HG03066 (cell line): ENCODE results near the gene UBE2H.
A peak's percentile ranks its signal among the peaks of the same experiment; 100 is the strongest.

ENCODE experiments used
- ATAC-seq: cut with Tn5 transposase; IDR thresholded peaks from one replicate; pipeline ENCODE4 v1.9.1; 2021; ENCODE audit warnings: low read depth; ENCODE audit not compliant: unreplicated experiment

The UBE2H gene

GRCh38 chr7:129950933-129951225 lies 1.9 kb downstream of the UBE2H start:
- no peak for ATAC-seq

GRCh38 chr7:129950191-129950932 lies 2.4 kb downstream of the UBE2H start:
- ATAC-seq = peak; percentile 29

DNA sequence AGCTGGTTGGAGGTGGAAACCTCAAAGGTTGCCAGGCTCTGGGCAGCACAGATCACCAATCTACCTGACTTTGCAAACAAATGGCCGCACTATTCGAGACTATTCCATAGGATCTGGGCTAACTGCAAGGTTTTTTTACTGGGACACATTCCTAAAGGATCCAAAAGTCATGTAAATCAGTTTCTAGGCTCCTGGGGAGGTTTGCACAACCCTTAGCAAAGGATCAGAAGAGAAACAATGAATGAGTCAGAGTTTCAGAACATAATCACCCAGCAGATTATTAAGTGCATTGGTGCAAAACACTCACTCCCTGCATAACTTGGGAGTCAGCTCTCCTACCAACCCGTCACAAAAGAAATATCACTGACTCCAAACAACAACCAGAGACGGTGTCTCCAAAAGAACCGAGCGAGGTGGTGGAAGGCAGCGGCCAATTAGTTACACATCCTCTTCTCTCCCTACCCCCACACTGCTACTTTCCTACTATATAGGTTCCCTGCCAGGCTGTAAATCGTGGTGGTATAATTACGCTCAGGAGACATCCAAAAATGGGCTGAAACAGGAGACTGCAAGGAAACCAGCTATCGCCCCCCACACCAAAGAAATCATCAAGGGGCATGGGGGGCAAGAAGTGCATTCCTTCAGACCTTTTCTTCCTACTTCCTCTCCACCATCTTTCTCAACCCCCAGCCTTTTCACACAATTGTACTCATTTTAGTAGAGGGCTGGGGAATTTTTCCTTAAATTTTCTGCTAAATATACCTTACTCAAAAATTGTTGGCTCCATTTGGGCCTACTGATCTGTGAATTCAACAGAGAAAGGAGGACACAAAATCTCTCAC lies 3.2 kb downstream of the UBE2H start:
- no peak for ATAC-seq

DNA sequence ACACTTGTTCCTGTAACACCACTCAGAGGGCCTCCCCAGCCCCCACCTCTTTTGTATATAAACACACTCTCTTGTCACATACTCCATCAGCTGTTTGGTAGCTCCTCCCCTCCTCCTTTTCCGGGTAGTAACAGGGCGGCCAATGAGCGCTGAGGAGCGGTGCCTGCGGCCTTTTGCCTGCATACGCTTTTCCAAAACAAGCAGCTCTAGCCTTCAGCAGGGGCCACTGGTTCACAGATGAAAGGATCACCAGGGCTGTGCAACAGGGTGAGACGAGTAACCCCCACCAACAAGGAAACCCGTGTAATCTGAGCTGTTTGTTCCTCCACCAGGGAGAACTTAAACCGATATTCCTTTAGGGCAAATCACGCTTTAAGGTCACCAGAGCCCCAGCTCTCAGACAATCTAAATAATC lies 3.9 kb downstream of the UBE2H start:
- peak; percentile 43 for ATAC-seq

DNA sequence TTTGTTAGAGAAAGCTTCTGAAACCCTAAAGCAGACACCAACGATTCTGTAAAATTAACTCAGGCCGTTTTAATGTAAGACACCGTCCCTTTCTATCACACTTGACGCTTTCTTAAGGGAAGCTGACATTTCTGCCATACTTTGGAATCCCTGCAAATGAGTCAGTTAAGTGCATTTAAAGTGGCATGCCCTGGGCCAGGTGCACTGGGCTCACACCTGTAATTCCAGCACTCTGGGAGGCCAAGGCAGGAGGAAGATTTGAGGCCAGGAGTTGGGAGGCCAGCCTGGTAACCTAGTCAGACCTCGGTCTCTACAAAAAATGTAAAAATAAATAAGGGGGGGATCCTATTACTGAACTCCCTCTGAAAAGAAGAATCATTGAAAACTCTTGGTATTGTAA lies 4.4 kb downstream of the UBE2H start:
- ATAC-seq = no peak

- no peak for ATAC-seq
Observed at GRCh38 chr7:129947701-129948100, 5.1 kb downstream of the UBE2H start.

GRCh38 chr7:129947049-129947448 lies 5.7 kb downstream of the UBE2H start:
- no peak for ATAC-seq

DNA sequence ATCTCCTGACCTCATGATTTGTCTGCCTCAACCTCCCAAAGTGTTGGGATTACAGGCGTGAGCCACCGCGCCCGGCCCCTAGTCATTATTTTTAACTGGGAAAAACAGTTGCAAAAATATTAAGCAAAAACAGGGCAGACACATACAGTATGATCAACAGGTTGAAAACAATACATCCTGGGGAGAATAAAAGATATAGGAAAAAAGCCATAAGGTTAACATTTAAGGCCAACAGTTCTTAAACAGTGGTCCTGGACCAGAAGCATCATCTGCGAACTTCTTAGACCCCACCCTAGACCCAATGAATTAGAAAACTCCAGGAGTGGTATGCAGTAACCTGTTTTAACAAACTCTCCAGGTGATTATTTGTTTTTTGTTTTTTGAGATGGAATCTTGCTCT lies 6.5 kb downstream of the UBE2H start:
- no peak for ATAC-seq

DNA sequence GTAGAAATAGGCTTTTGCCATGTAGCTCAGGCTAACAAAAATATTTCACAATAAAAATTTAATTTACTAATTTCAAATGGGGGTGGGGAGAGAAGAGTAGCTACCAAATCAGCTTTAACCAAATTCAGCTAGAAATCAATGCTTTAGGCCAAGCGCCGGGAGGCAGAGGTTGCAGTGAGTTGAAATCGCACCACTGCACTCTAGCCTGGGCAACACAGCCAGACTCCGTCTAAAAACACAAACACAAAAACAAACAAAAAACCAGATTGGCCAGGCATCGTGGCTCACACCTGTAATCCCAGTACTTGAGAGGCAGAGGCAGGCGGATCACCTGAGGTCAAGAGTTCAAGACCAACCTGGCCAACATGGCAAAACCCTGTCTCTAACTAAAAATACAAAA lies 9.4 kb downstream of the UBE2H start:
- ATAC-seq = no peak

DNA sequence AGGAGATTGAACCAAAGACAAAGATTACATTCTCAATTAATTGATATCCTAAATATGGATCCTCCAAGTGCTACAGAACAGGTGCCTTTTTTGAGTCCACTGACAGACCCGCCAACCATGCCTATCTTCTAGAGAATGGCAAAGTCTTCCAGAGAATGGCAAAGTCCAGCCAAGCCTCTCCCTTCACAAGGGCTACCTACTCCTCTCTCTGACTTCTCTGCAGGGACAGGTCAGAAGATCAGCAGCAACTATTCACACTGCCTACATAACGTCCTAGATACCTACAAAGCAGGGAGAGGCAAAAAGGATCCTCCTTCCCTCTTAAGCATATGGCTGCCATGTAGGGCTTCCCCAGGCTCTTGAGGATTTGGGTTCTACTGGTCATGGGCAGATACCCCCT lies 12.4 kb downstream of the UBE2H start:
- ATAC-seq = no peak

GRCh38 chr7:129939881-129940280 lies 12.9 kb downstream of the UBE2H start:
- ATAC-seq = no peak

GRCh38 chr7:129933627-129934026 lies 19.1 kb downstream of the UBE2H start:
- no peak for ATAC-seq

DNA sequence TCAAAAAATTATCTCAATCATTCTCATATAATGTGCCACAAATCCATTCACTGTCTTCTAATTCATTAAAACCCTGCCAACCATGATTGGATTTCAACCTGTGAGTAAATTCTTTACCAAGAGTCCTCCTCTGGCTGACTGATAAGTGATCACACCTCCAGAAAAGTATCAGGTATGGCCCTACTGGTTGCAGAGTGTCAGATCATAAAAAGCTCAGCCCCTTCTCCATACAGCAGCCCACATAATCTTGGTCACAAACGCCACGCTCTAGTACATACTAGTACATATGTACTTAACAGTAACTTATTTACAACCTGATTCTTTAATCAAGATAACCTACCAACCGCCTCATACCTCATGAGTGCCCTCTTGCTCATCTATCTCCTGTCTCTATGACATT lies 26.1 kb downstream of the UBE2H start:
- ATAC-seq = no peak

DNA sequence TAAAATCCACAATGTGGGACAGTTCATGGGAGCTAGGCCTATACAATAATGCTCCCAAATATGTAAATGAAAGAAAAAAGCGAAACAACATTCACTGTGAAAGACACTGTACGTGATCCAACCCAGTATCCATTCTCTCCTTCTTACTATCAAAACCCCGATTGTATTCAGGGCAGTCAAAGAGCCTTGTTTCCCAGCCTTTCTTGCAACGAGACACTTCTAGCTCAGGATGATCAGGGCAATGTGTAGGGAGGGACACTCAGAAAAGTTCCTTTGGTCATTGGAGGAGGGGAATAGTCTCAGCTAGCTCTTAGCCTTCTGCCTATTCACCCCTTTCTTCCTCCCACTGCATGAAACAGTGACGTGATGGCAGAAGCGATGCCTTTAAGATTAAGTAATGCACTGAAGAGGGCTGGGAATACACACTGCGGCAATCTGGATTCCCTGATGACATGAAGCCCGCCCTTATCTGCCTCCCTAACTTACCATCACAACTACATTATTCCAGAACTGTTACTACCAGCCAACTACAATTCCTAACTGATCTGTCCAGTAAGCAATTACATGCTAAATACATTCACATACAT lies 27.3 kb downstream of the UBE2H start:
- no peak for ATAC-seq

DNA sequence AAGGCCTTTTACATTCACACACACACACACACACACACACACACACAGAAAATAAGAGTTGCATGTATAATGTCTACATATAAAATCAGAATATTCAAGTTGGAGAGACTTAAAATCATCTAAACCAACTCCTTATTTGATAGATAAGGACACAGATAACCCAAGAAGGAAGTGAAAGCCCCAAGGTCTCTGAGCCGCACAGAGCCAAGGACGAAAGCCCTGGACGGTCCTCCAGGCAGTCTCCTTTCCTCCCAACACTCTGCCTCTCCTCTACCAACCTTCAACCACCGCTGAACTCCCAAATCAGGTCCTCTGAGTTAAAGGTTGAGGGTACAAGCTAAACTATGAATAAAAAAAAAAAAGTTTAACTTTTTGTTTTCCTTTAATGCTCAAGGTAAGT lies 28.2 kb downstream of the UBE2H start:
- ATAC-seq = no peak

GRCh38 chr7:129923709-129924108 lies 29.1 kb downstream of the UBE2H start:
- no peak for ATAC-seq

- ATAC-seq = no peak
Observed at GRCh38 chr7:129919492-129919891, 33.3 kb downstream of the UBE2H start.

GRCh38 chr7:129918922-129919321 lies 33.8 kb downstream of the UBE2H start:
- no peak for ATAC-seq

GRCh38 chr7:129917934-129918333 lies 34.8 kb downstream of the UBE2H start:
- no peak for ATAC-seq

- no peak for ATAC-seq
Observed at GRCh38 chr7:129914536-129915272, 38.1 kb downstream of the UBE2H start.

- ATAC-seq = no peak
Observed at GRCh38 chr7:129913428-129913827, 39.3 kb downstream of the UBE2H start.
